NCI-H1436 (cell line): Measurements from ENCODE around the gene THRB.

Experiments used
- DNase-seq: peaks from one replicate; lab custom pipeline; 2025; lab: John Stamatoyannopoulos, UW

The THRB gene

DNA sequence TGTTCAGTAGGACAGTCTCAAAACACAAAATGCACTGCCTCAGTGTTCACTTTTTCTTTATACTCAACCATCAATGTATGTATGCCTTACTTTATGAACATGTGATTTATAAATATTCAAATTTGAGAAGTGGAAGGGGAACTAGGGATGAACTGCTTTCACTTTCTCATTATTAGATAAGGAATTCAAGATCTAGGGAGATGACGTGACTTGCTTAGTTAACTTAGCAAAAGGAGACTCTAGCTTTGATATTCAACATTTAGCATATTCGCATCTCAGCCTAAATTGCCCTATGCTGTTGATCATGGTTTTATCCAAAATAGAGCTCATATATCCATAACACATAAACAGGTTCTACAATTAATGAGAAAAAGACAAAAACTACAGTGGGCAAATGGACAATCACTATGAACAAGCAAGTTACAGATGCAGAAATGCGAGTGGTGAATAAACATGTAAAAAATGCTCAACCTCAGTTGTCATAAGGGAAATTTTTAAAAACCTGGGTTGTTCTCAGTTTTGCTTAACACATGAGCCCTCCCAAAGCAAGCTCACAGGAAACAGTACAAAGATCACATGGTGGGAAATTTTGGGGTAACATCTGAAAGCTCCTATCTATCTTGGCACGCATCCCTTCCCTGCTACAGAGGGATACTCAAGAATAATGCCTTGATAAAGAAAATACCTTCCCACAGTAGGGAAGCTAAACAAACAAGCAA lies 269.8 kb downstream of the THRB start:
- no peak for DNase-seq

DNA sequence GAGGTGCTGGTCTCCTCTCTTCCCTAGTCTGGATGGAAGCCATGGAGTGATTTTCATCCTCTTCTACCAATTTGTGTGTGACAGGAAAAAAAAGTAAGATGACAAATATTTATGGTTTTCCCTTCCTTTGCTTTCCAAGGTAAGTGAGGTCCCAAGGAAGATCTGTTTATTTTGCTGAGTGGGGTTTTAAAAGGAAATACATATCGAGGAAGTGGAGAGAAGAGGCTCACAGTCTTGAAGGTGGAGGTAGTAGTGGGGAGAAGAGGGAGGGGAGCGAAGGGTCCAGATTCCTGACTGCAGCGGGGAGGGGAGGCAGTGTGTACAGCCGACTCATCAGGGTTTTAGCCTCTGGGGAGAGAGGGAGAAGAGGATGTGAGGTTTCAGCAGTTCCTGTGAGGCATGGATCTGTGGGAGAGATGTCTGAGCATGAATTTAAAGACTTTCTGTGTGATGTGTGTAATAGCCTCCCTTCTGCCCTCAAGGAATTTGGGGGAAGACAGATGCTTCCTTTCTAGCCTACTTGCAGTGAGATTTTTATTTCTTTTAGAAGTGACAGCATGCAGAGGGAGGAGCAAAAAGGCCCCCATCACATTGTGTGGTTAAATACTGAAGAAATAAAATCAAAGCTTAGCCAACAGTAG lies 272.4 kb downstream of the THRB start:
- no peak for DNase-seq

DNA sequence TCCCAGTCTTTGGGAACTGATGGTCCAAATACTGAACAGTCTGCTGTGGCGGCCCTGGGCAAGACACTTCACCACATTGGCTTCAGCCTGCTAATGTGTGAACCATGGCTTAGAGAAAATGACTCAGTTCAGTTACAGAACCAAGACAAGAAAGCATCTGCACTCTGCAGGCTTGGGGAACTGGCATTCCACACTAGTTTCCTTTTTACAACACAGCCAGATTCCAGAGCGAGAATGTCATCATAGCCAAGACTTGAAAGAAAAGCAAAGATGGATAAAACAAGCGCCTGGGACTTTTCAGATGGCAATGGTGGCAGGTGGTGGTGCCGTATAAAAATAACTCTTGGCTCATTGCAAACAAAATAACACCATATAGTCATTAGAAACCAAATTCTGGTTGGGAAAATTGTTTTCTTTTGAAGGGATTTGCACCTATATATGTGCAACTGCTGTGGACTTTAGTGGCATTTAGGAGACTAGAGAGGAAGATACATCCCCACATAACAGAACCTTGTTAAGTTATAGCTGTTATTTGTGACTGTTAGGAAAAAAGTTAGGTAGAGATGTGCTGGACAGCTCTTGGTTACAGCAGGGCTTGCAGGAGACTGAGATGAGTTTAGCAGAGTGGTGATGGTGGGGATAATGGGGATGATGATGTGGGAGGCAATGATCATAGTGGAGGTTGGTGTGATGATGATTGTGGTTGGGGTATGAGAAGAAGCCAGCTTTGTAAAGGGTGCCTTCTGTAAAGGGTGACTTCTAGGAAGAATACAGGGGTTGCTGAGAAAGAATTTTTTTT lies 273.6 kb downstream of the THRB start:
- no peak for DNase-seq

DNA sequence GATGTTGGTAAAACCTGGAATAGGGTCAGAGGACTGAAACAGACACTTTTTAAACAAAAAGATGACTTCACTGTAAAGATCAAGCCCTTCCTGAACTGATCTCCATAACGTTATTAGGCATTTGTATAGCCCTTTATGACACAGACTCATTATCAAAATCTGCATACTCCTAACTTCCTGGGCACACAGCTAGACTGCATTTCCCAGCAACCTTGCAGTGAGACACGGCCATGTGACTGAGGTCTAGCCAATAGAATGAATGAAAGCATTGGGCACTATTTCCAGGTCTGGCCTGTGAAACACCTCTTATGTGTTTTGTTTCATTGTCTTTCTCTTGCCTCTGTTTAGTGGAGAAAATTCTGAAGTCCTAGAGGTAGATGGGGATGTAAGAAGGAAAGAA lies 279.1 kb downstream of the THRB start:
- DNase-seq = no peak

- DNase-seq = no peak
Measured at GRCh38 chr3:24211381-24211780, 283.3 kb downstream of the THRB start.

DNA sequence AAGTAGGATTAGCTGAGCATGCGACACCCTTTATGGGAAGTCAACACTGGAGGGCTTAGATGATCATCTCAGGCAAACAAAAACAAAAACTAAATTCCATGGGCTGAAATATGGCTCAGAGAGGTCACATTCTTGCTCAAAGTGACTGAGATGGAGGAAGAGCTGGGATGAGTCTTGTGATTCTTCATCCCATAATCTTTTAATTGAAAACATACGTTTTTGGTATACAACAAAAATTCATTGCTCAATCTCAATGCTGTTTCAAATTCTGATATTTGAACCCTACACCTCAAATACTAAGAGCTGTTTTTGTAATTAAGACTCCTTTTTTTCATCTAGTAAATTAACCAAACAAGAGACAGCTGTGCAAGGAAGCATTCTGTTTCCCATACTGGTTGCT lies 292.6 kb downstream of the THRB start:
- no peak for DNase-seq

DNA sequence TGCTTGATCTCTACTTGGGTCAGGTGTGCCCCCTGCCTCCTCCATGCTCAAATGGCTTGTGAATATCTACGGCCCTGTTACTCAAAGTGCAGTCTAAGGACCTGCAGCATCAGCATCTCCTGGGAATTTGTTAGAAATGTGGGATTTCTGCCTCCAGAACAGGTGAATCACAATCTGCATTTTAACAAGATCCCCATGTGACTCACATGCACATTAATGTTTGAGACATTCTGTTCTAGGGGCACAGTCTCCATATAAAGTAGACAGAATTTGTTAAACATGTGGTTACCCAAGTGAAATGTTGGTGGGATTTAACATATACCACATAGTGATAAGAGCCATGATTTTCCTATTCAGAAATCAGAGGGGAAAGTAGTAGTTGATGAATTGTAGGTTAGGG lies 293.3 kb downstream of the THRB start:
- no peak for DNase-seq

DNA sequence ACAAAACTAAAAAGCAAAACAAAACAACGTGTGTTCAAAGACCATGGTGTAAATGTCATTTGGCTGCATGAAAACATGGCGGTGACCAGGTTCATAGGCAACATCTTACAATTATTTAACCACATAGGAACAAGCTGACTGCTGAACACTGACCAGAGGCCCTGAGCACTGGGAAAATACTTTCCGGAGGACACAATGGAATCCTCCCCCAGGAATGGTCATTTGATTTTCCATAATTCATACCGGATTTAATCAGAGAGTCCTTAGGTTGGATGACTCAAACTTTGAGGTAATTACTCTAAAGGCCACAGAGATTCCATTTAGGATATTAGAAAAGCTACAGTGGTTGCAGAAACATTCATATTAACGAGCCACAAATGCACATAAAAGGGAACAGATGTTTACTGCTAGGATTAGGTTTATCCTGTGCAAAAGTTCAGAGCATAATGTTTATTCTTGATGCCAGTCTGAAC lies 294.8 kb downstream of the THRB start:
- no peak for DNase-seq

DNA sequence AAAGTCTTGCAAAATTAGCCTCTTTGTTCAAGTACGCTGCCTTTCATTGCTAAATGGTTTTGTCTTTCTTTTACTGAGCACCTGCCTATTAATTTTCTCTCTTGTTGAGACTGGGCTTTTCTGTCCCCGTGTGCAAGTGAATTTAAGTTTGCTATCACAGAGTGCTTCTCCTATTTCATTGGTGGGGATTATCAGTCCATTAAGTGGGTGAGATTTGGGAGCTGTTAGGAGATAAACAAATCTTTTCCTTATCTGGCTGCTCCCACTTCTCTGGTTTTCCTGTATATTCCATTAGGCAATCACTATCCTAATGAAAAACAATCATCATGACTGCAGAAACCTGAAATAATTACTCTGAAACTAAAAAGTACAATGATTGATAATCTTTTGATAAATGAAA lies 295.4 kb downstream of the THRB start:
- no peak for DNase-seq

GRCh38 chr3:24198728-24199127 lies 295.9 kb downstream of the THRB start:
- DNase-seq = no peak

GRCh38 chr3:24197809-24198208 lies 296.8 kb downstream of the THRB start:
- no peak for DNase-seq

- no peak for DNase-seq
Measured at GRCh38 chr3:24196526-24196925, 298.1 kb downstream of the THRB start.

DNA sequence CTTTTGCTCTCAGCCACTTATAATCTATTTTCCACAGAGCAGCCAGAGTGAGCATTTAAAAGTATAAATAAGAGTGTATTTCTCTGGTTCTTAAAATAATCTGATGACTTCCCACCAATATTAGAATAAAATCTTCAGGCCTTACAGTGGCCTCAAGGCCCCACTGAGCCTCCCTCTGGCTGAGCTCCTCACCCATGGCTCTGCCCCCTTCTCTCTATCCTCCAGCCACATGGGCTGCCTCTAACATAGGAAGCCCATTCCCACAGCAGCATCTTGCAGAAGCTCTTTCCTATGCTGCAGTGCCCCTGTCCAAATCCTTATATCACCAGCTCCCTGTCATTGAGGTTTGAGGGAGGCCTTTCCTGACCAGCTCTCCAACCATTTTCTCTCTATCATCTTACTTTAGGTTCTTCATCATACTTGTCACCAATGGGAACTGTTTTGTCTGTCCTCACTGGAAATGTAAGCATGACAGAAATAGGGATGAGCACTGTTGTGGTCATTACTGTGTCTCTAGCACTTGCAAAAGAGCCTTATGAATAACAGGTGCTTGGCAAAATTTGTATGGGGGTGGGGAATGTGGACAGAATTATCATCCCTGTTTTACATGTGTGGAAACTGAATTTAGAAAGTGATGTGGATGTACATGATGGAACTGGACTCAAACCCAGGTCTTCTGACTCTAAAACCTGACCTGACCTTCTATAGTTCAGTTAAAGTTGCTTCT lies 299.0 kb downstream of the THRB start:
- DNase-seq = no peak

- no peak for DNase-seq
Measured at GRCh38 chr3:24192469-24193056, 302.1 kb downstream of the THRB start.

DNA sequence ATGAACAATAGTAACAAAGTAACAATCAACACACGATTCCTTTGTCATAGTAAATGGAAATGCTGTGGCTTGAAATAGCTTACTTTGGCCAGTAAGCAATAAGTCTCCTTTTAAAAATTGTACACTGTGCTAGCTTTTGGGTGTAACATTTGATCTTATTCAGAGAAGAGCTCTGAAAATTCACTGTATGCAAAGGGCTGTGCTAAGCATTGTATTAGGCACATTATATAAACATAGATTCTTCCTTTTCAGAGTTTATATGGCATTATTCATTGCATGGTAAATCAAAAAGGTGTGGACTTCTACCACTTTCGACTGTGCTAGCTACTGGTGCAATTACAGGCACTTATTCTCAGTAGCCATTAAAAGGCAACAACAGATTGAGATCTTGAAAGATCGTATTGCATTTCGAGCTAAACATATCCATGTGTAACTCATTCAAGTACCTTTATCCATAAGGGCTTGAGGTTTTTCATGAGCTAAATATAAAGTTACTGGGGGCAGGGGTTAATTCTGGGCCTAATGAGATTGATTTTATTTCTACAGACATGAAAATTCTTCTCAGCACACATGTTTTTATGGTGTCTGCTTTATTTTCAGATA lies 302.7 kb downstream of the THRB start:
- DNase-seq = peak; percentile 16

DNA sequence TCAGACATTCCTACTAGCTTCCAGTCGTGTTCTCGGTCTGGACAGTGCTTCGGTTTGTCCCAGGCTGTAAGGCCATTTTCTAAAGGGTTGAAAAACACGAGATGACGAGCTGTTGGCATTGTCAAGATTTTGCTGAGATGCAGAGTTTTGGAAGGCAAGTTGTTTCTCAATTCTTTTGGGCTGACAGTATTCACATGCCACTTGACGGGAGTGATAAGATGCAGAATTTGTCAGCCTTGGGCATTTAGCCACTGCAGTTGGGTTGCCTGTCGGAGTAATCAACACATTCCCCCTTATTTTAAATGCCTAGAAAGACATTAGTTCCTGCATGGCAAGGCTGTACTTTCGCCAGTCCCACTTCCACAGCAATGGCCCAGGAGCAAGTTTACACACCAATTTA lies 304.4 kb downstream of the THRB start:
- no peak for DNase-seq

DNA sequence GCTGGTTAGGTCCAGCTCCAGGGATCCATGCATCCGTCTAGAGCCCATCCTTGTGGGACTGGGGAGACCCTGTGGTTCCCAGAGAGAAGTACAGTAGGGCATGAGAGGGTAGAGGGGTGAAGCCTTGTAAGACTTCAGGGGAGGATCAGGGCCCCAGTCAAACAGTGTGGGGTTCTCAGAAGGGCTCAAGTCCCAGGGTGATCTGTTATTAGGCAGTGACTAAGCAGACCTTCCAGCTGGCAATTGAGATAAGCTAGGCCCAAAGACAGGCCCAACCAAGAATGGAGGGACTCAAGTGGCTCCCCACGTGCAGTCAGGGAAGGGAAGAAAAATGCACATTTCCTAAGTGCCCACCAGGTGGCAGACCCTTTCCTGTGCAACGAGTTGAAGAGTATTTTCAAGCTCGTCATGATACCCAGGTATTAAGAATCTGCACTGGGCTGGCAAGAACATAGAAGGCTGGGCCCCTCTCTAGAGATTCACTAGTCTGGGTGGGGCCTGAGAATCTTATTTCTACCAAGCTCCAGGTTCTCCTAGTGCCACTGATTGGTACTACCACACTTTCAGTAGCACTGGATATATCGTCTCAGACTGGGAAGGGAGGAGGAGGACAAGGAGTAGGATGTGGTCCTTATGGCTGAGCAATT lies 308.8 kb downstream of the THRB start:
- peak; percentile 27 for DNase-seq

- DNase-seq = no peak
Measured at GRCh38 chr3:24184528-24185176, 310.0 kb downstream of the THRB start.

- no peak for DNase-seq
Measured at GRCh38 chr3:24182756-24183155, 311.9 kb downstream of the THRB start.

DNA sequence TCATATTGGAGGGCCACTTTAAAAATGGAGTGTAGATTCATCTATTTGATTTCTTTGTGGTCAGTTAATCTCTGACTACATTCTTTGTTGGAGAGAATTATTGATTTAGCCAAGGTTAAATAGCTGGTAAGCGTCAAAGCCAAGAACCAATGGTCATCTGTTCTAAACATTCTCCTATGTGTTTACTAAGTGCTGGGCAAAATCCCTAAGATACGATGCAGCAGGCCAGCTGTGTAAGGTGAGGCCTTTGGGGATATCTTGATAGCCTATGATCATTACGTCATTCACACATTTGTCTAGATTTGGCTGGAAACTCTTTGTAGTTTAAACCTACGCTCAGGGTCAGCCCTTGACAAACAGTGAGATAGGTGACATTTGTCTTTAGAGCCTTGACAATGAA lies 313.4 kb downstream of the THRB start:
- no peak for DNase-seq

DNA sequence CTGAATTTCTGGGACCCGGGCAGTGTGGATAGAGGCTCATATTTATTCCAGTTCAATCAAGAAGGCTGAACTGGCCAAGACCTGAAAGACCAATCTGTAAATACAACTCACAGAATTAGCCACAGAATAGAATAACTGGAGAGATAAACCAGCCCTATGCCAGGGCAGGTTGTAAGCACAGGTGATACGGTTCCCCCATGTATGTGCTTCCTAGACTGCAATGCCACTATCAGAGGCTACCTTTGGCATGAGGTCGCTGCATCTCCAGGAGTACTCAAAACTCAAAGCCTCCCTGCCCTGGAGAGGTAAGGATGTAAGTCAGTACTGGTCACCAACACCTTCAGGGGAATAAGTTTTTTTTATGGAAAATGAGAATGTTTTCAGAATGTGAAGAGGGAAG lies 314.0 kb downstream of the THRB start:
- no peak for DNase-seq
